ENCODE results near the gene PIH1D2. TPM values are rescaled to one million over a fixed set of nuclear protein-coding genes. Genes with fewer than 3 reads are reported as not detected.
A peak's percentile ranks its signal among the peaks of the same experiment; 100 is the strongest.

PIH1D2 gene
- total and polyA plus RNA-seq, 3 donors from 2014 or later = 31.2 to 97.8 (median 59.5) TPM

- TF ChIP-seq POLR2A (IDR thresholded peaks at IDR 0.05) (no peak), CTCF (IDR thresholded peaks at IDR 0.05) (peak in 2 of 3 experiments; percentile 16 to 20)
These were observed 12.8 kb upstream of the PIH1D2 start, which contains the start of the genes SDHD and TIMM8B for GRCh38 chr11:112086422-112087191. TSS of gene SDHD (plus strand) at chr11:112086873. CDS start at chr11:112086908, 35 bp downstream. TSS of gene TIMM8B (minus strand) at chr11:112086756. CDS start at chr11:112086723, 33 bp downstream.

GRCh38 chr11:112085822-112086421 is 12.1 kb upstream of the PIH1D2 start:
- Histone ChIP-seq H3K4me3 (peak overlapping the region; percentile 83 to 91), H3K9me3 (no peaks in the 10 kb centered on the region), H3K4me1 (peaks cover 15% of the 10 kb centered on the region), H3K27me3 (no peaks in the 10 kb centered on the region), H3K36me3 (ENCODE audit: low read depth, missing control alignments) (no peaks in the 10 kb centered on the region), H3K27ac (peak overlapping the region in 1 of 2 donors; percentile 80)
- TF ChIP-seq POLR2A (IDR thresholded peaks at IDR 0.05) (no peak), CTCF (IDR thresholded peaks at IDR 0.05) (no peak)
- 1 to 3% methylated on average over 17 to 19 of the region's 19 CpGs for WGBS, 2 donors
- peak; percentile 48 for DNase-seq
- intact Hi-C loops (cut with DNase I; ENCODE audit: low total_unique reads) = no loop called here

More at GRCh38 chr11:112086422-112087191, 12.8 kb upstream of the PIH1D2 start, which contains the start of the genes SDHD and TIMM8B:
- intact Hi-C loops (cut with DNase I; ENCODE audit: low total_unique reads) = no loop called here
- 0% methylated on average over 39 to 45 of the region's 45 CpGs for WGBS, 2 donors
- Histone ChIP-seq H3K36me3 (ENCODE audit: low read depth, missing control alignments) (no peaks in the 10 kb centered on the region), H3K27me3 (no peaks in the 10 kb centered on the region), H3K4me1 (peaks cover 15% of the 10 kb centered on the region), H3K9me3 (no peaks in the 10 kb centered on the region), H3K27ac (peak within 1 kb of the TSS; percentile 53 to 80), H3K4me3 (peak within 1 kb of the TSS; percentile 83 to 91)
- DNase-seq = peak; percentile 96

GRCh38 chr11:112082729-112083128 is 8.9 kb upstream of the PIH1D2 start:
- Histone ChIP-seq H3K36me3 (ENCODE audit: low read depth, missing control alignments) (no peaks in the 10 kb centered on the region), H3K27me3 (no peaks in the 10 kb centered on the region), H3K9me3 (no peaks in the 10 kb centered on the region), H3K4me3 (no peak overlapping the region), H3K4me1 (peaks cover 10% of the 10 kb centered on the region), H3K27ac (no peak overlapping the region)
- TF ChIP-seq CTCF (IDR thresholded peaks at IDR 0.05) = no peak
- no peak for TF ChIP-seq POLR2A (IDR thresholded peaks at IDR 0.05)
- 73 to 79% methylated on average over 4 of the region's 4 CpGs for WGBS, 2 donors
- DNase-seq = no peak
- intact Hi-C loops (cut with DNase I; ENCODE audit: low total_unique reads) = no loop called here

GRCh38 chr11:112062923-112063322 is 10.9 kb downstream of the PIH1D2 start:
- no peak for DNase-seq
- H3K27ac ChIP-seq = no peak overlapping the region
- WGBS, 2 donors = 80 to 91% methylated on average over 1 of the region's 1 CpG
- TF ChIP-seq CTCF (IDR thresholded peaks at IDR 0.05) (no peak), POLR2A (IDR thresholded peaks at IDR 0.05) (no peak)
- H3K4me3 ChIP-seq = no peak overlapping the region
- intact Hi-C loops (cut with DNase I; ENCODE audit: low total_unique reads) = no loop called here
- H3K27me3 ChIP-seq = no peaks in the 10 kb centered on the region
- H3K9me3 ChIP-seq = no peaks in the 10 kb centered on the region
- no peaks in the 10 kb centered on the region for H3K36me3 ChIP-seq (ENCODE audit: low read depth, missing control alignments)
- no peaks in the 10 kb centered on the region for H3K4me1 ChIP-seq
